HUES48 (cell line): ENCODE results near the gene TEAD1.
A peak's percentile ranks its signal among the peaks of the same experiment; 100 is the strongest.

Source experiments
- H3K27ac ChIP-seq: one replicate; pipeline ENCODE4 v1.7.0; 2013; ENCODE audit warnings: low read depth, low read length, inconsistent platforms
- H3K27me3 ChIP-seq: 2 replicates; pipeline ENCODE4 v1.6.1; 2013; ENCODE audit warnings: mild to moderate bottlenecking, low read length; ENCODE audit not compliant: control insufficient read depth, insufficient read depth
- H3K36me3 ChIP-seq: 2 replicates; pipeline ENCODE4 v1.6.1; 2013; ENCODE audit warnings: low read length; ENCODE audit not compliant: control insufficient read depth, insufficient read depth
- H3K4me1 ChIP-seq: 2 replicates; pipeline ENCODE4 v1.6.1; 2013; ENCODE audit warnings: mild to moderate bottlenecking, low read length; ENCODE audit not compliant: control insufficient read depth, insufficient read depth
- H3K4me3 ChIP-seq: 2 replicates; pipeline ENCODE4 v1.5.1; 2013; ENCODE audit warnings: mild to moderate bottlenecking, low read depth, low read length
- H3K9ac ChIP-seq: 2 replicates; pipeline ENCODE4 v1.6.1; 2013; ENCODE audit warnings: mild to moderate bottlenecking, low read depth, low read length, moderate library complexity
- H3K9me3 ChIP-seq: 2 replicates; pipeline ENCODE4 v1.6.1; 2013; ENCODE audit warnings: low read length; ENCODE audit not compliant: control insufficient read depth, insufficient read depth

TEAD1 gene

DNA sequence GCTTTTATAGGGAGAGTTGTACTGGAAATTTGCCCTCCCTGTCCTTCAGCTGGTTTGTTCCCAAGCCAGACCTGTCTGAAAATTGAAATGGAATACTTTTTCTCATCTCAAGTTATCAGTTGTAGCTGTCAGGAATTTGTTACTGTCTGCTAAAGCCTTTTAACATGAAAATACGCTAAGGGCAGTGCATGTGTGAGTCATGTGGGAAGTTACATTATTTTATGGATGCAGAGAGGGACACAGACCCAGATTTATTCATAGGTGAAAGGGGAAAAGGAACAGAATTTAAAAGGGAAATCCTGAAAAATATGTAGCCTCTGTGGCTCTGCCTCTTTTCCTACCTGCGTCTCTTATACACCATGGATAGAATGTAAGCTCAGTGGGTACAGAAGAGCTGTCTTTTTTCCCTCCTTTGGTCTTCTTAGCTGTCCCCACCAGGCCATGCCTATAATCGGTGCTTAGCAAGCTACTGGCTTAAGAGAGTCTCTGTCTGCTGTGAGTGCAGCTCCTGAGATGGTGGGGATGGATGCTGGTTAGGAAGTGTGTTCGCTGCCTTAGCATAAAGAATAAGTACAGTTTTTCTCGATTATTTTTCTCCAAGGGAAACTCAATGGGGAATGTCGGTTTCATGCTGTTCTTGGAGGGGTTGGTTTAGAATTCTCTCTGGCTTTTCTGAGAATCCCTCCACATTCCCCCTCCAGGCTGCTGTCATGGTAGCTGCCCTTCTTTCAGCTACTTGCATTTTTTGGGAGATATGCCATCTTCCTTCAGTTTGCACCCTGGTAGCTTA, 166.8 kb downstream of the TEAD1 start:
- H3K9ac ChIP-seq = no peak overlapping the region
- H3K27ac ChIP-seq = peak overlapping the region; percentile 78
- no peak overlapping the region for H3K4me3 ChIP-seq
- H3K9me3 ChIP-seq = no peaks in the 10 kb centered on the region
- peaks cover 54% of the 10 kb centered on the region for H3K4me1 ChIP-seq
- H3K27me3 ChIP-seq = no peaks in the 10 kb centered on the region
- no peaks in the 10 kb centered on the region for H3K36me3 ChIP-seq

DNA sequence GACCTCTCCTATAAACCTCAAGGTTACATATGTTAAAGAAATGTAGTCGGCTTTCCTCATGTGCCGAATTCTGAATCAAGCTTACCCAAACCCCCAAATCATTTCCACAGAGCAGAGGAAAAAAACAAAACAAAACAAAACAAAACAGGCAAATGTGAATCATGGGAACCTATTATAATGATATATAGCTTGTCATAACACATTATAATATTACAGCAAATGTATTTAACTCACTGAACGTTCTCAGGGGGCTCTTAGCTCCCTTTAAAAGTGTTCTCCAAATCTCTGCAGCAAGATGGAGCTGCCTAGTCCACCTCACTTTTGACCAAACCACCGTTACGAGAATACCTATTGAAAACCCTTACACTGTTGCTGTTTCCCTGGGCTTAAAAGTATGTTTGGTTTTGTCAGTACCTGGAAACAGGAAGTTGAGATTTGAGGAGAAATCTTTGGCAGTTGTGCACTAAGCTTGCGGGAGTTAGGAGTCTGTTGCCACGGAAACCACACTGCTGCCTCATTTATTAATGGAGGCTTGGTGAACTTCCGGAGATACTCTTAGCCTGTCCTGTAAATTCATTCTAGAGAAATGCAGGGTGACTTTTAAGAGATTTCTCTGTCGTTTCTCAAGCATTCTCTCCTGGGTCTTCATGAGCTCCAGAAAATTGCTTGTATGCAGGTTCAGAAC, 167.9 kb downstream of the TEAD1 start:
- Histone ChIP-seq H3K4me1 (peaks cover 64% of the 10 kb centered on the region), H3K36me3 (no peaks in the 10 kb centered on the region), H3K27ac (peak overlapping the region; percentile 78), H3K9me3 (no peaks in the 10 kb centered on the region), H3K9ac (no peak overlapping the region), H3K27me3 (no peaks in the 10 kb centered on the region), H3K4me3 (no peak overlapping the region)

DNA sequence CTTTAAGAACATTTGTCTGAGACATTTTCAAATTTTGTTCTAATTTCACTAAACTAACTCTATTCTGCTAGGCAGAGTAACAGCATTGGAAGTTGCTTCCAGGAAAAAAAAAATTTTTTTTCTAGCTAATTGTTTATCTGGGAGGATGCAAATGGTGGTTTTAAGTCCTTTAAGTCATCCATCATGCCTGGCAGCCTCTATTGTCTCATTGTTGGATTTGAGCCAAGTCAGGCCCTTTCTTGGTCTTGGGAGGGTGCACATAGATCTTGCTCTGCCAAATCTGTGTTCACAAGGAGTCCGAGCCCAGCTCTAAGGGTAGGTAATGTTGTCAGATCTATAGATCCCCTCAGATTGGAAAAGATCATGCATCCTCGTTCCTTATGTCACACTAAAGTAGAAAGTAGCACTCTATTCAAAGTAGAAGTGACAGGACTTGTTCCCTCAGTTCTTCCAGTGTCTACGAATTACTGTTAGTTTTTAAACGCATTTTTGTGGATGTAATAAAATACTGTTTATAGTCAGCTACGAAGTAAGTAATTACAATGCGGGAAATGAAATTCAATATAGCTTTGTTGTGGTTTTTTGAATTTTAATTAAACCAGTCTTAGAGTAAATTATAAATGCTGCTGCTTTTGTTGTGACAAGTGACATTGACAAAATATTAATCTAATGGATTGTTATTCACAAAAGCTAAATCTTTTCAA, 168.9 kb downstream of the TEAD1 start:
- Histone ChIP-seq H3K4me3 (no peak overlapping the region), H3K9me3 (no peaks in the 10 kb centered on the region), H3K27me3 (no peaks in the 10 kb centered on the region), H3K4me1 (peaks cover 66% of the 10 kb centered on the region), H3K36me3 (no peaks in the 10 kb centered on the region), H3K9ac (no peak overlapping the region), H3K27ac (peak overlapping the region; percentile 39)

DNA sequence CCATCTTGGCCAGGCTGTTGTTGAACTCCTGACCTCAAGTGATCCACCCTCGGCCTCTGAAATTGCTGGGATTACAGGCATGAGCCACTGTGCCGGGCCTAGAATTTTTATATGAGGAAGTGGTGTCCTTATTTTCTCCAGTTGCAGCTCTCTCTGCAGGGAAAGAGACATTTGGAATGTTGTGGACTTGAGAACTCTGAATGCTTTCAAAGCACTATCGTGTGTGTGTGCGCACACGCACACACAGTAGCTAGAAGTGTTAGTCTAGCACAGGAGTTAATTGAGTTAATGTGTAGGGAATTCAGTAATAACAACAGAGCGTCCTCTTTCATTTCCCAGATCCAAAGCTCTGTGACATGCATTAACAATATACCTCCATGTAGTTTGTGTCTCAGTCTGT, 170.9 kb downstream of the TEAD1 start:
- peaks cover 65% of the 10 kb centered on the region for H3K4me1 ChIP-seq
- H3K27me3 ChIP-seq = no peaks in the 10 kb centered on the region
- peak overlapping the region; percentile 76 for H3K27ac ChIP-seq
- no peak overlapping the region for H3K4me3 ChIP-seq
- no peaks in the 10 kb centered on the region for H3K36me3 ChIP-seq
- H3K9me3 ChIP-seq = no peaks in the 10 kb centered on the region
- H3K9ac ChIP-seq = no peak overlapping the region

DNA sequence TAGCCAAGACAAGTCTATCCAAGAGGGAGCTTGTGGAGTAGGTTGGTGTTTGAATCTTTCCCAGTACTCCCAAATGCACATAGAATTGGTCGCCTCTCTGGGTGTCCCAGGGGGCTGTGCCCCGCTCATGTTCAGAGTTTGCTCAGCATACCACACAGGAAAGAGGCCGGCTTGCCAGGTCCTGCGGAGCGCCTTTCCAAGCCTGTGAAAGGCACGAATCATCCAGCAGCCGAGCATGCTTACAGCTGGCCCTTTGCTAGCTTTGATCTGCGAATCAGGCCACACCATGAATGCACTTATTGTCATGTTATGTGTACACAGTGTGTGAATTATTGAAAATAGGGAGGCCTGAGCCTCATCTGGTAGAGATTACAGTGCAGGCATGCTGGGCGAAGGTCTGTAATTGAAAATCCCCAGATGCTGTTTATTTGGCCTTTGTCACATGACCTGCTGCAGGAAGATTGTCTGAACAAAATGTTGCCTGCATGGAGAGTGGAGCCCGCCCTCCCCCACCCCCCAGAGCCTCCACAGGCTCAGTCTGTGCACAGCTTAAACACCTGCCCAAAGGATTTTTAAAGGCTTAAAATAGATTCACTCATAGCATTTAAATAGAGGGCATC, 171.6 kb downstream of the TEAD1 start:
- Histone ChIP-seq H3K9me3 (no peaks in the 10 kb centered on the region), H3K4me1 (peaks cover 59% of the 10 kb centered on the region), H3K9ac (no peak overlapping the region), H3K27ac (peak overlapping the region; percentile 76), H3K27me3 (no peaks in the 10 kb centered on the region), H3K36me3 (no peaks in the 10 kb centered on the region), H3K4me3 (no peak overlapping the region)

DNA sequence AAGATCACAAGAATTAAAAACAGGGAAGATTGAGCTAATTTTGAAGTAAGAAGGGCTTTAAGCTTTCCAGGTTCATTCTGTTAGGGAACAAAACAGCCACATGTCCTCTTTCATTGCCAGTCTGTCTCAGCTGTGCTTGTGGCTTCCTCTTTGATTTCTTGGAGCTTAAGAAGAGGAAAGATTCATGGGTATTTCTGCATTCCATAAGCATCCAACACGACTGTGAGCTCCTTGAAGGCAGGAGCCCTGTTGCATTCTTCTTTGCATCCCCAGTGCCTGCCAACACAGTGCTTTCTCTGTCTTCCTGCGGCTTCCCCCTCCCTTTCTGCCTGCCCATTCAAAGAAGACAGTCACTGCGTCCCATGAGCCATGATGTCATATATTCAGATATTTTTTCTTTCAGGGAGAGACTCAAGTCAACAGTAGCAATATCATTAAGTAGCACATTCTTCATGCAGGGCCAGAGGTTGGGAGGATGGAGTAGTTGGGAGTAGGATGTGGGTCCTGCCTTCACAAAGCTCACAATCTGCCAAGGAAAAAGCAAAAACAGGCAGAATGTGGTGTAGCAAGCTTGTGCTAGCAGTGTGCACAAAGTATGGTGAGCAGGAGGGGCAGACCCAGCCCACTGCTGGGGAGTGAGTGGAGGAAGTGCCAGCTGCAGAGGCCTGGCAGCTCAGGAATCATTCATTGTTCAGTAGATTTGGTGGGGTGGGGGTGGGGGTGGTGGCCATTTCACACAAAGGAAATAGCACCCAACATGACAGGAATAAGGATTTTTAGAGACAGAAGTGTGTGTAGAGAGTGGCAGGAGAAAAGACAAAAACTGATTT, 172.8 kb downstream of the TEAD1 start:
- Histone ChIP-seq H3K4me1 (peaks cover 47% of the 10 kb centered on the region), H3K4me3 (no peak overlapping the region), H3K9ac (no peak overlapping the region), H3K36me3 (no peaks in the 10 kb centered on the region), H3K27me3 (no peaks in the 10 kb centered on the region), H3K9me3 (no peaks in the 10 kb centered on the region), H3K27ac (no peak overlapping the region)

DNA sequence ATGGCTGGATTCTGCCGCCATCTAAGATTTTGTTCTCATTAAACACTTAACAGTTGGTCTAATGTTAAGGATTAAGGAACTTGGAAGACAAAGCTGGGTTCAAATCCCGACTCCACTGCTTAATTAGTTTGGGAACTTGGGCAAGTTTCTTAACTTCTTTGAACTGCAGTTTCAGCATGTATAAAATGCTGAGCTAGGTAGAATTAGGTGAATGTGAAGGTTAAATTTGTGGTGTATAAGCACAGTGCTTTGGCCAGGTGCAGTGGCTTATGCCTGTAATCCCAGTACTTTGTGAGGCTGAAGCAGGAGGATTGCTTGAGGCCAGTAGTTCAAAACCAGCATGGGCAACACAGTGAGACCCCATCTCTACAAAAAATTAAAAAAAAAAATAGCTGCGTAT, 174.2 kb downstream of the TEAD1 start:
- Histone ChIP-seq H3K9ac (no peak overlapping the region), H3K4me1 (peaks cover 33% of the 10 kb centered on the region), H3K36me3 (no peaks in the 10 kb centered on the region), H3K9me3 (no peaks in the 10 kb centered on the region), H3K27ac (no peak overlapping the region), H3K4me3 (no peak overlapping the region), H3K27me3 (no peaks in the 10 kb centered on the region)

DNA sequence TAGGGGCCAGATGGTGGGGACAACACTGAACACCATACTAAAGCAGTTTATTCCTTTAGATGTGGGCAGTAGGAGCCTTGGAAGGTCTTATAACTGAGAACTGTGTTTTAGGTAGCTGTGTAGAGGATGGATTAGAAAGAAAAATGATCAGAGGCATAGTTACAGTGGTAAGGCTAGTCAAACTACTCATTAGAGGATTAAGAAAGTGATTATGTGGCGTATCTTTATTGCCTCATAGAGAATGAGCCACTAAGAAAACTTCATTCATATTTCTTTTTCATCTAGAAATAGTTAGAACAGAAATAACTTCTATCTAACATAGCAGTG, 179.1 kb downstream of the TEAD1 start:
- H3K4me3 ChIP-seq = no peak overlapping the region
- no peaks in the 10 kb centered on the region for H3K27me3 ChIP-seq
- no peaks in the 10 kb centered on the region for H3K36me3 ChIP-seq
- H3K9ac ChIP-seq = no peak overlapping the region
- H3K4me1 ChIP-seq = 0 out of 2 replicates have a peak, but pooled peaks cover 7% of the 10 kb centered on the region
- no peaks in the 10 kb centered on the region for H3K9me3 ChIP-seq
- no peak overlapping the region for H3K27ac ChIP-seq

DNA sequence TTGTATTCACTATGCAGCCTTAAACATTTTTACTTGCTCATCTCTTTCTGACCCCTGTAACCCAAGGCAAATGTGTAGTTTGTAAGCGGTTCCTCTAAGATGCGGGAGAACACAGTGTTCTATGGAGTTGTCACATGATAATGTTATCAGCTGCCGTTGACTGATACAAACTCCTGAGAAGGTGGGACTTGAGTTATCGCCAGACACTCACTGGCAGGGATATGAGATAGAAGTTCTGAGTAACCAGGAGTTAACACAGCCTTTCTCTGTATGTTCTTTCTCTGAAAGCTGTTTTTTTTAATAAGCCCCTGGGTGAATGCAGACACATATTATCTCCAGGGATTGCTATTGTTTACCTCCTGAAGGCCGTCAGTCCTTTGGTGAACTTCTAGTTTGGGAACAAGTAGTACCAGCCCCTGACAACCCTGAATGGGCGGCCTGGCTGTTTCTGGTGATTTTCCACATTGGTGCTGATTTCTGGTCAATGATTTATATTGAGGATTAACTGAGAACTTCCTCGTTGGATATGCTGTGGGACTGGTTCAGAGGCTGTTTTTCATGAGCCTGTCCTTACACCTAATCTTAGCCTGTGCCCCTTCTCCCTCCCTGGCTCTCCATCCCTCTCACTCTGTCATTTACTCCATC, 179.6 kb downstream of the TEAD1 start:
- Histone ChIP-seq H3K27me3 (no peaks in the 10 kb centered on the region), H3K9me3 (no peaks in the 10 kb centered on the region), H3K27ac (no peak overlapping the region), H3K4me3 (no peak overlapping the region), H3K4me1 (0 out of 2 replicates have a peak, but pooled peaks cover 7% of the 10 kb centered on the region), H3K9ac (no peak overlapping the region), H3K36me3 (no peaks in the 10 kb centered on the region)

DNA sequence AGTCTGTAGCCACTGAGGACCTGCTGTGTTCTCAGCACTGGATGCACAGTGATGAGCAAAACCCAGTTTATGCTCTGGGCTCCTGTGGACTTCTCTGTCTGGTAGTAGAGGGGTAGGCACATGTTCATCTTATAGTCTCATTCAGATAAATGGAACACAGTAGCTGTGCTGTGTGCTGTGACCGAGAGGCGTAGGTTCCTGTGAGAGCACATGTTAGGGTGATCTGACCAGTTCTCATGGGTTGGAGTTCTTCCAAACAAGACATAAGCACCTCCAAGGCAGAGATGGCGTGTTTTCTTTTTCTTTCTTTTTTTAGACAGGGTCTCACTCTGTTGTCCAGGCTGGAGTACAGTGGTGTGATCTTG, 180.1 kb downstream of the TEAD1 start:
- no peak overlapping the region for H3K27ac ChIP-seq
- no peaks in the 10 kb centered on the region for H3K36me3 ChIP-seq
- H3K9ac ChIP-seq = no peak overlapping the region
- no peaks in the 10 kb centered on the region for H3K27me3 ChIP-seq
- H3K4me1 ChIP-seq = 0 out of 2 replicates have a peak, but pooled peaks cover 7% of the 10 kb centered on the region
- H3K9me3 ChIP-seq = no peaks in the 10 kb centered on the region
- H3K4me3 ChIP-seq = no peak overlapping the region
